HG03342 (cell line): ENCODE results near the gene C15orf39.
"Not testable (repeated sequence)": the region's sequence is repeated elsewhere in the genome, so short reads cannot be mapped to it uniquely, and the experiment has no call there.

Experiments
- ATAC-seq: cut with Tn5 transposase; IDR thresholded peaks from one replicate; pipeline ENCODE4 v1.9.1; 2021; ENCODE audit warnings: mild to moderate bottlenecking, moderate library complexity; ENCODE audit not compliant: unreplicated experiment

C15orf39 gene

DNA sequence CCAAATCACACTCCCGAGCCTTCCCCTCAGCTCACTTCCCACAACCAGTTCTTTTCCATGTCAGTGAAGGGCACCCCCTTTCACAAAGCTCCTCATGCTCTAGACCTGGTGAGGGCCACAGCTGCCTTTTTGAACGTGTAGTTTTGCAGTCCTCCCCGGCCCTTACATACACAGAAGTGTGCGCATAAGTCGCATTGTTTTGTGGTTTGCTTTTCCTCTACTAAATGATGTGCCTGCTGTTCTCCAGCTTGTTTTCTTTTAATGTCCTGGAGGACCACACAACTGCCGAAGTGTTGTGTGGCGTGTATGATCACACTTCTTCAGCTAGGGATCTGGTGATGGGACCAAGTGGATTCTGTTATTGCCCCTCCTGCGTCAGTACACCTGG lies 7.6 kb downstream of the C15orf39 start:
- ATAC-seq = no peak

DNA sequence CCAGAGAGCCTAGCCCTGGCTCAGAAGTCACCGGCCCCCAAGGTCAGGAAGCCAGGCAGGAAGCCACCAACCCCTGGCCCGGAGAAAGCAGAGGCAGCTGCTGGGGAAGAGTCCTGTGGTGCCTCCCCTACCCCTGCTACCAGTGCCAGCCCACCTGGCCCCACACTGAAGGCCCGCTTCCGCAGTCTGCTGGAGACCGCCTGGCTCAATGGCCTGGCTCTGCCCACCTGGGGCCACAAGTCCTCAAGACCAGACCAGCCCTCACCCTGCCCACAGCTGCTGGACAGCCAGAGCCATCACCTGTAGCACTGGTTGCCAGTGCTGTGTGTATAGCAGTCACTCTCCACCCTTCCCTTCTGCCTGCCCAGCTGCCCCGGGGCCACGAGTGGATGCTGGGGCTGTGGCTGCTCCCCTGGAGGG lies 9.1 kb downstream of the C15orf39 start:
- no peak for ATAC-seq

DNA sequence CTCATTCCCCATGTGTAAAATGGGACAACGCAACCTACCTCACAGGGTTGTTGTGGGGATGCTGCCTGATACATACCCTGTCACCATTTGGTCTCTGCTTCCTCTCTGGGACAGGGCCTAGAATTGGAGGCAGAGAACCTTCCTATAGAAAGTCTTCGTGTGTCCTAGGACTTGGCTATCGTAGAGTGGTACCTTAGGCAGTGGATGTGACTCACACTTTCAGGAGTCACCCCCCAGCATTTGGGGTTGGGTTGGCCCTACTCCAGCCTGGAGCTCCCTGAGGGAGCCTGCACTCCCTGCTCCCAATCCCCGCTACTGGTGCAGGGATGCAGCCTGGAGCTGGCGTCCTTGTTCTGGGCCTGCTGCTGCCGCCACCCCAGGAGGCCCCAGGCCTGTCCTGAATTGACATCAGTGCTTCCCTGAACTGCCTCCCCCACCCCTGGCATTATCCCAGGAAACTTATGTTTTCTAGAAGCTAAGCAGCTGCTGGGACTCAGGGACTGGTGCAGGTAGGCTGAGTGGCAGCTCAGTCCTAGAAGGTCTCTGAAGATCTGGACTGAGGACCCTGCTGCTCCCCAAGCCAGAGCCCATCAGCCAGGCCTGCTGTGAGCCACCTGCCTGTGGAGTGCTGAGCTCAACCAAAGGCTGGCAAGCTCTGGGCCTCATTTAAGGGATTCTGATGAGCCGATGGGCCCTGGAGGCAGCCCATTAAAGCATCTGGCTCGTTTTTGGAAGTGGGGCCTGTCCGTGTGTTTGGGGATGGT lies 9.9 kb downstream of the C15orf39 start:
- ATAC-seq = no peak

DNA sequence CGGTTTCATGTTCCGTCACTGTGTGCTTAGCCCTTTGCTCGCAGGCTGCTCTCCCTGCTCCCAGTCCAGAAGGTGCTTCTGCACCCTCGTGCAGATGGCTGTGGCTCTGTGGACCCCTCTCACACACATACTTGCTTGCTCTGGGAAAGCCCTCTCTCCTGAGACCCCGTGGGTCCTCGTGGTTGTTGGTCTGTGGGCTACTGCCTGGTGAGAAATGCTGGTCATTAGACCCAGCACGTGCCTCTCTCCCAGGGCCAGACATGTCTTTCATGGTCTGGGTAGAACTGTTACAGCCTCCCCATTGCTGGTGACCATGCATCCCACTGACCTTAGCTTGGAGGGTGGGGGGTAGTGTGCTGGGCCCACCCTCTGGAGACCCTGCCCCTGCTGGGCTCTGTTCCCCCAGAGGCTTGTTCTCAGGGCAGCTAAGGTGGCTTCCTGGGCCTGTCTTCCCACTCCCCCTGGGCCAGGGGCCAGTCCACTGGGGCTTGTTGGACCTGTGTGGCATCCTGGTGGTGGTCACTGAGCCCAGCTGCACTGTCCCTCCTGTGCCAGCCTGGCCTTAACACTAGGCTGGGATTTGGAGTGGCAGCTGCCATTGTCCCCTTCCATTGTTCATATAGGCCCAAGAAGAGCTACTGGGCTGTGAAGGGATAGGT lies 10.6 kb downstream of the C15orf39 start:
- no peak for ATAC-seq

DNA sequence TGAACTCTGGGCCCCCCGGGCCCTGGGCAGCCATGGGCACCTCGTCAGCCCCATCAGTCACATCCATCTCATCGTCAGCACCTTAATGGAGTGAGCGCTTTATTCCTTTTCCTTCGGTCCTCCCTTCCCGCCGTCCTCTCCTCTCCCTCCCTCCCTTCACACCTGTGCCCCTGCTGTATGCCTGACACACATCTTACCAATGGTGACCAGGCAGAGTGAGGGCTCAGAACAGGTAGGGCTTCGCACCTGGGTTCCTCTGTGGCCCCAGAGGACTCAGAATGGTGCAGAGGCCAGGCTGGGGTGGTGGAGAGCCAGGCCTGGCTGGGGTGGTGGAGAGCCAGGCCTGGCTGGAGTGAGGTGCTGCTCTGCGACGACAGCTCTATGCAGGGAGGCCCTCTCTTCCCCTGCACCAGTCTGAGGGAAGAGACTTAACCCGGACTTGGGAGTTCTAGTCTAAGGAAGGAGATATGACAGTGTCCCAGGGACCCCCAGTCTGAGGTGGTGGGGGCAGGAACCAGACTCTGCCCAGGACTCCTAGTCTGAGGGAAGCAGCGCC lies 11.6 kb downstream of the C15orf39 start:
- ATAC-seq = no peak

DNA sequence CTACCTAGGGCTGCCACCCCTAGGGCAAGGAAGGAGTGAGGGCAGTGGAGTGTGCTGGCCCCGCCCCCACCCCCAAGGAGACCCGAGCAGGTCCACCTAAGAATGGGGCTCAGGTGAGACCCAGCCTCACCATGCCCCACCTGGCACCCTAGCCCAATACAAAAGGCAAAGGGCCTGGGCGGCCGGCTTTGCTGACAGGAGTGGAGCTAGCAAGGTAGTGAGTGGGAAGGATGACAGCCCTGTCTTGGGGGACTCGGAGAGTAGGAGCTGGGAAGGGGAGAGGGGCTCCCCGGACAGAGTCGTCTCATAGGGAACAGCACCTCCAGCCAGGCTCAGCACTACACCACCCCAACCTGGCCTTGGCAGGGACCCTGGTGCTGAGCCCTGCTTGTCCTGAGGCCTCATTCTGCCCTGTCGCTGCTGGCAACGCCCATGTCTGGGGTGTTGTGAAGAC lies 12.1 kb downstream of the C15orf39 start:
- no peak for ATAC-seq

DNA sequence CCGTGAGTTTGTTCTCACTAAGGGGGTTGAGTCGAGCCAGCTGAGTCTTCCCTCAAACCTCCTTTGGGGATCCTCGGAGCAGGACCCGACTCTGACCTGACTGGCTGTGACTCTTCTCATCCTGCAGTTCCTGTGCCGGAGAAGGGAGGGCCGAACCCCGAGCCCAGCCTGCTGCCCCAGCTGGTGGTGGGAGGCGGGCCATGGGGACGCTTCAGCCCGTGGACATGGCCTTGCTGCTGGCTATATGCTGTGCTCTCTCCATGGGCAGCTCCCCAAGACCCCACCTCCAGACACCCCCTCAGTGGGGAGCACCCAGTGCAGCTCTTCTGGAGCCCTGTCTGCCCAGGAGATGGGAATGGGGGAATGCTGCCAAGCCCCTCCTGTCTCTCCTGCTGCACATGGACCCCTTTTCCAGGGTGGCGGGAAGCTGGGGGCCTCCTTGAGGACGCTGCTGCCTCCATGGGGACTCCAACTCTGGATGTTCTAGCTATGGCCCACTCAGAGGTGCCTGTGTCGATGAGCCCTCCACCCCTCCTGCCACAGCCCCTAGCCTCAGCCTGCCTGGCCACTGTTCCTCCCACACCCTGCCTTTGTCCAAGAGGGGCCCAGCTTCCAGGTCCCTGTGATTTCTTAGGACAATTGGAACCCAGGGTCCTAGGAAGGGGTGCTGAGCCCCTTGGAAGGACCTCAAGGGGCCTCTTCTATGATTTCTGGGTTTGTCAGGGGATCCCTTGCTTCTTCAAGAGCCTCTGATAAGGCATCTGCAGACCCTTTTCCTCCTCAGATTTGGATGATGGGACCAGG lies 12.8 kb downstream of the C15orf39 start:
- no peak for ATAC-seq

DNA sequence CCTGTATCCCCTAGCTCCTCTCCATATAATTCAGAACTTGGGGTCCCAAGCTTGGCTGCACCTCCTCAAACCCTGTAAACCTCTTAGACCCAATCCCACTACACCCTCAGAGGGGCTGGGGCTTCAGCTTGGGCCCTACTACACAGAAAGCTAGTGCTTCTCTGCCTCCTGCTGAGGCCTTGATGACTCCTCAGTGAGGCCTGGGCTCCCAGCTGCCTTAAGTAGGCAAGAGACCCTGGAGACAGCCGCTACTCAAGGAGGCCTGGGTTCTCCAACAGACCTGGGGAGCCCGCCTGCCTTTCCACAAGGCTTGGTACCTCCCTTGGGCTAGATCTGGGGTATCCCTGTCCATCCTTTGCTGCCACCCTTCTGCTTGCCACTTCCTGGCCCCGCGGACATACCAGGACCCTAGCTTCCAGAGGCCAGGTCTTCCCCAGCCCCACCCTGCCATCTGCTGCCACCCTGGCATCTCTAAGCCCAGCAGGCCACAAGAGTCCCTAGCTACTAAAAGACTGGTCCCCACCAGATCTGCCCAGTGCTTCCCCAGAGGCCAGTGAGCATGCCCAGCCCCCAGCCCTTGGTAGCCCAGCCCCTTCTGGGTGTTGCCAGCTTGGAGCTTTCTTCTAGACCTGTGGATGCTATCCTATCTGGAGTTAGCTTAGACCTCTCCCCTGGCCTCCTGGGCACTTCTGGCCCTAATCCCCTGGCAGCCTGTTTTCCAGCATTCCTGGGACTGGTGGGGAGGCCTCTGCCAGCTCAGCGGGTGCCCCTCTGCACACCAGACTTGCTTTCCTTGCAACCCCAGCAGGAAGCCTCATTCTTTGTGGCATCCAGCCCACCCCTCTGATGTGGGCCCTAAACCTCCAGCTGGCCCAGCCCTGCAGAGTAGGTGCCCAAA lies 13.7 kb downstream of the C15orf39 start:
- ATAC-seq = no peak

DNA sequence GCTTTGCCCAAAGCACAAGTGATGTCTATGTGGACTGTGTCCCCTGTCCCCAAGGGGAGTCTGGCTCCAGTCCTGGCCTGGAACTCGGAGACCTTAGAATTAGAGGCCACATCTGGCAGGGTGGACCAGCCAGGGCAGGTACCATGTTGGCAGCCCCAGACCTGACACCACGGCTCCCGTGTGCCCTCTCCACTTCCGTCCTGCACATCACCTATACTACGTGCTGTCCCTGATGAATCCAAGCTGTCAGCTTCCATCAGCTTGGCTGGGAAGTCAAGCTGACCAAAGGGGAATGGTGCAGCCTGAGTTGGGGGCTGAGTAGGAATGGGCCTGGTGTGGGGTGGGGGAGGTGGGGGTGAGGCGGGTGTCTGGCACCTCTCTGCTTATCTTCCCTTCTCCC lies 15.3 kb downstream of the C15orf39 start:
- ATAC-seq = no peak

DNA sequence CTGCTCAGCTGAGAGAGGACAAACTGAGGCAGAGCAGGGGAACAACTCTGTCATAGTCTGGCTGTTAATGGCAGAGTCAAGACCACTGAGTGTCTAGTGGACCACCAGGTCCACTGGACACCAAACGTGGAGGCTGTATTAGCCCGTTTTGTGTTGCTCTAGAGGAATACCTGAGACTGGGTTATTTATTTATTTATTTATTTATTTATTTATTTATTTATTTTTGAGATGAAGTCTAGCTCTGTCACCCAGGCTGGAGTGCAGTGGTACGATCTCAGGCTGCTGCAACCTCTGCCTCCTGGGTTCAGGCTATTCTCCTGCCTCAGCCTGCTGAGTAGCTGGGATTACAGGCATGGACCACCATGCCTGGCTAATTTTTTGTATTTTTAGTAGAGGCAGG lies 15.9 kb downstream of the C15orf39 start:
- ATAC-seq = not testable (repeated sequence)

DNA sequence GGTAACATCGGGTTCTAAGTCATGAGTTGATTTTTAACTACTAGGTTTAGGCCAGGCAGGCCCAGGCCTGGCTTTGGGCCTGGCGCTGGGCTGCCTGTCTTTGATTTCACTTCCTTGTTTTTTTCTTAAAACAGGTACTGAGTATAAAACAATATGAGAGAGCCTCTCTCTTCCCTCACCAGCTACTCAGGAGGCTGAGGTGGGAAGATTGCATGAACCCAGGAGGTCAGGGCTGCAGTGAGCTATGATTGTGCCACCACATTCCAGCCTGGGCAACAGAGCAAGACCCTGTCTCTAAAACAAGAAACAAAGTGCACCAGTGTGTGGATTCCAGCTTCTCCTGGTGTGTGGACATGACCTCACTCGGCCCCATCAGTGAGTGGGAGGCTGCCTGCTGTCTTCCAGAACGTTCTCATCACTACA lies 17.8 kb downstream of the C15orf39 start:
- ATAC-seq = not testable (repeated sequence)

DNA sequence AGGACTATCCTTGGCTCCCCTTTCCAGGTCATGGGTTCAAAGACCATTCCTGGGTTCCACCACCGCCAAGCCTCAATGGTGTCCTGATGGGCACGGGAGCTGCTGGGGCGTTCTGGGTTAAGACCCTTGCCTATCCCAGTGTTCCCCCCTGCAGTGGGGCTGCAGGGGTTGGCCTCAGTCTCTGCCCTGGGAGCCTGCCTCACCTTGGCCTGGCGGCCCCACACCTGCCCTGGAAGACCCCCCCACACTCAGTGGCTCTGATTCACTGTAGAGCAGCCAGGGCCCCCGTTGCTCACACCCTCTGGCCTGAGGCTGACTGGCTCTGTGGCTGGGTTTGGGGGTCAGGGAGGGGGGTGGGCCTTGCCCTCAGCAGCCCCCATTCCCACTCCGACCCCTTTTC lies 22.0 kb downstream of the C15orf39 start:
- ATAC-seq = no peak

DNA sequence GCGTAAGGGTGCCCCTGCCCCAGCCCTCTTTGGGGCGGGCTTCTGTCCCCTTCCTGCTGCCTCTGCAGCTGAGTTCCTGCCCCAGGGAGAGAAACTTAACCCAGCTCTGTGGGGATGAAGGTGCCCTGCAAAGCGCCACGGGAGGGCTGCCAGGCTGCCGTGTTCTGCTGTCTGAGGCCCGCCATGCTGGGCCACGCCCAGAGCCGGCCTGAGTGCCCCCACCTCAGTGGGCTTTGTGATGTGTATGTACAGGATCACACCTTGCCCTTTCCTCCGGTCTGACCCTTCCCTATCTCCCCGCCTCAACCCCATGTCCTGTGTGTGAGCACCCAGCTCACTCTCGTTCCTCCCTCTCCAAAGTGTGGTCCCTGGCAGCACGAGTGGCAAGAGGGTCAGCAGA lies 22.6 kb downstream of the C15orf39 start:
- no peak for ATAC-seq

DNA sequence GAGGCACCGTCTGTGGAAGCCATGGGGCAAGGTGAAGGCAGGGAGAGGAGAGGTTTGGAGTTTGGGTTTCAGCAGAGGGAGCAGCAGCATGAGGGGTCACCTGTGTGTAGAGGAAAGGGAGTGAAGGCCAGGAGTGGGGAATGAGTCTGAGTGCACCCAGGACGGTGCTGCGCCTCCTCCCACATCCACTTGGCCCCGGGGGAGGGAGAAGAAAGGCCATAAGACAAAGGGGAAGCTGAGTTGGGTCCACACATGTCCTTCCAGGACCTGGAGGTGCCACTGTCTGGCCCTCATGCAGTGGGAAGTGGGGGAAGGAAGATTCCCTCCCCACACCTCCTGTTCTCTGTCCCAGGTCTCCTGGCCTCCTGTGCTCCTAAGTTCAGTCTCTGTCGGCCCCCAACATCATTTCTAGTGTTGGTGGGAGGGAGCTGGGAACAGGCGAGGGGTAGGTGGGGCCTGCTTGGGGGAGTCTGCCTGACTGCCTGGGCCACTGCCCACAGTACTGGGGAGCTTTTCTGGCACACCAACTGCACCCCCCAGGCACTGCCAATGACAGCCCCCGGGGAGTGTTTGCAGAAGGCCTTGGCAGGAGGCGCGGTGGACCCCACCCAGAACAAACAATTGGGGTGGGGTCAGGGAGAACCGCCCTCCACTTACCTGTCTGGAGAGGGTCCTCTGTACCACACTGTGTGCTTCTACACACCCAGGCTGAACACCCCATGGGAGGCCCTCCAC lies 23.6 kb downstream of the C15orf39 start:
- not testable (repeated sequence) for ATAC-seq

DNA sequence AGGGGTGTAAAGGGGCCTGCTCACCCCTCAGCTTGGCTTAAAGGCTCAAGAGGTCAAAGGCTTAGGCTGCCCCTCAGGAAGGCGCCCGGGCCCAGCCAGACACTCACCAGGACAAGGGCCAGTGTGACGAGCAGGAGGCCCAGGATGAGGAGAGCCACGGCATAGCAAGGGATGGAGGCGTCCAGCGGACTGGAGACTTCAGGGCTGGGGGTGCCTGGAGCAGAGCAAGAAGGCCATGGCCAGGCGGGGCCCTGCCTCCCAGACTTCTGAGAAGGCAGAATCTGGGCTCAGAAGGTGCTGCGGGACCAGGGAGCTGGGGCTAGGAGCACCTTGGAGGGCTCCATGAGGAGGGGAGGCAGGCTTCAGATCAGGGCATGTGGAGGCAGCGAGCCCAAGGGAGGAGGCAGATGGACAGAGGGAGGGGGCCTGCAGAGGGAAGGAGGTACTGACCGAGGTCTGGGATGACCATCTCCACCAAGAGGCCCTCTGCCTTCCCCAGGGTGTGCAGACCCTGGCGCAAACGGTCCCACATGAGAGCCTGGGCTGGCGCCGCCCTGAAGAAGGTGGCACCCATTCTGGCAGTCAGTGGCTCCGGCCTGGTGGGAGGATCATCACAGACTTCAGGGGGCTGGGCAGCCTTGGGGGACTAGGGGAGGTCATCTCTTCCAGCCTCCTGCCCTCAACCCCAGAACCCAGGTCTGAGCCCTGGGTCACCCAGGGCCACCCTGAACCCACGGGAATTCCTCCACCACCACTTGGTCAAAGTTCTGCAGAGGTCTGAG lies 24.5 kb downstream of the C15orf39 start:
- no peak for ATAC-seq

DNA sequence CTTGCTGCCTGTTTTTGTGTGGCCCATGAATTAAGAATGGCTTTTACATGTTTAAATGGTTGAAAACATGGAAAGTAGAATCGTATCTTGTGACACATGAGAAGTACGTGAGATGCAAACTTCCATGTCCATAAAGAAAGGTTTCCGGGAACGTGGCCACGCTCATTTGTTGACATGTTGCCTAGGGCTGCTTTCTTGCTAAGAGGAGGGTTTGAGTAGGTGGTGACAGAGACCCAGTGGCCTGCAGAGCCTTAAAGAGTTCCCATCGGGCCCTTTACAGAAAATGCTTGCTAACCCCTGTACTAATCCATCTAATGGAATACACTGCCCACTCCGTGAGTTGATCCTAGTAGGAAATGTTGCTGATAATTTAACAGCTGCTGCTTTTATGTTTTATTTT lies 25.4 kb downstream of the C15orf39 start:
- ATAC-seq = not testable (repeated sequence)

DNA sequence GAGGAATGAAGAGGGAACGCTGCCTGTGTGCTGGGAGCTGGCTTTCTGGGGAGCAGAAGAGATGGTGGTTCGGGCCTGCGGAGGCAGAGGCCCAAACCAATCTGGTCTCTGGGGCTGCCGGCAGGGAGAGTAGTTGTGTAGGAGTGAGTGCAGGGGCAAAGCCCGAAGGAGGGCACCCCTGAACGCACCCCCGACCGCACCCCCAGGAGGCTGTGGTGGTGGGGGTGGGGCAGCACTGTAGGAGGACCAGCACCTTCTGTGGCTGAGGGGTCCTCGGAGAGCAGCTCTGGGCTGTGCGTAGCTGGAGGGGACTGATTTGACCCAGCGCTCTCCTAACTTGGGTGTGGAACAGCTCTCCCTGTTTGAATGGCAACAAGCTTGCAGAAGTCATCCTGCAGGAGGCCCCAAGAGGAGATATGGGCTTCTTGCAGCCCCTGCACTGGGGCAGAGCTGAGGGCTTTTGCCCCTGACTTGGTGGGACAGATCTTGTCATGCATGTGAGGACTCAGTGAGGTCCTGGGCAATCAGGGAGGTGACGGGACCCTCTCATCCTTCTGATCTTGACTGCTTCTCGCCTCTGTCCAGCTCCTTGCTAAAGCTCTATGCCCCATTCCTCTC lies 26.1 kb downstream of the C15orf39 start:
- ATAC-seq = no peak

DNA sequence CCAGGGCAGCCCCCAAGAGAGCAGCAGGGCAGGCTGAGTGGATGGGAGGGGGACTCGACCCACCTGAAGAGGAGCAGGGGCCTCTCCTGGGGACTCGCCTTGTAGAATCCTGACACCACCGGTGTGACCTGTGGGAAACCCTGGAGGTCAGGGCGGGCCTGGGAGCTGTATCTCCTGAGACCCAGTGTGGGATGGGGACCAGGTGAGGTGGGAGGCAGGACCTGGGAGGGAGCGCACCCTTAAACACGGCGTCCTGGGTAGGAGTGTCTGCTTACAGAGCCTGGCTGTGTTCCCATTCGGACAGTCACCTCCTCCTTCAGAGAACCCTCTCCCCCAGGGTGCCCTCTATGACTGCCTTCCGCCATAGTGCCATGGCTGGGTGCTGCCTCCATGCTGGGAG lies 27.1 kb downstream of the C15orf39 start:
- ATAC-seq = no peak
